Measurements from ENCODE around the gene AMZ2.

The AMZ2 gene

GRCh38 chr17:68238164-68238870 lies 9.5 kb upstream of the AMZ2 start:
- ChIA-PET CTCF (interaction anchor here (0.8 to 1.0 kb wide), 2 partner anchors 10 to 14 kb away, joined by 3 read pairs; no protein-coding TSS in a partner anchor), POLR2A (interaction anchor here (0.6 to 1.1 kb wide), 2 partner anchors 8 to 9 kb away, joined by 3 to 4 read pairs; partner anchors contain the start of gene AMZ2)
- H3K4me3 ChIP-seq (ENCODE audit: control insufficient read depth in 1 of 7, extremely low read depth in 1 of 7, insufficient read depth in 4 of 7, low read depth in 2 of 7, low read length in 6 of 7) = peak overlapping the region in 6 of 7 experiments; percentile 4 to 77 (median 52)
- H3K27ac ChIP-seq (ENCODE audit: insufficient read depth in 1 of 2, low read depth in 1 of 2, low read length in 2 of 2, poor library complexity in 1 of 2, severe bottlenecking in 2 of 2) = peak overlapping the region in 1 of 2 experiments; percentile 82
- no CpG with 5 or more reads among the region's 3 CpGs for WGBS (ENCODE audit: insufficient coverage)
- peak in 2 of 3 donors; percentile 24 to 41 for DNase-seq
- H3K4me1 ChIP-seq (ENCODE audit: control extremely low read depth in 1 of 4, control insufficient read depth in 4 of 4, insufficient read depth in 4 of 4, low read length in 3 of 4) = peaks cover 4 to 39% (median 25%) of the 10 kb centered on the region in 4 experiments
- H3K9me3 ChIP-seq (ENCODE audit: control extremely low read depth in 1 of 5, control insufficient read depth in 4 of 5, insufficient read depth in 2 of 5, low read depth in 1 of 5, low read length in 4 of 5) = no peaks in the 10 kb centered on the region
- H3K36me3 ChIP-seq (ENCODE audit: control insufficient read depth in 4 of 4, insufficient read depth in 4 of 4, low read length in 3 of 4) = no peaks in the 10 kb centered on the region
- H3K27me3 ChIP-seq (replicated peaks in 2 of 5; ENCODE audit: control insufficient read depth in 4 of 5, insufficient read depth in 5 of 5, low read length in 4 of 5) = no peaks in the 10 kb centered on the region

- Histone ChIP-seq H3K4me1 (ENCODE audit: control extremely low read depth in 1 of 4, control insufficient read depth in 4 of 4, insufficient read depth in 4 of 4, low read length in 3 of 4) (peaks cover 4 to 39% (median 25%) of the 10 kb centered on the region in 4 experiments), H3K27me3 (replicated peaks in 2 of 5; ENCODE audit: control insufficient read depth in 4 of 5, insufficient read depth in 5 of 5, low read length in 4 of 5) (no peaks in the 10 kb centered on the region), H3K36me3 (ENCODE audit: control insufficient read depth in 4 of 4, insufficient read depth in 4 of 4, low read length in 3 of 4) (no peaks in the 10 kb centered on the region), H3K9me3 (ENCODE audit: control extremely low read depth in 1 of 5, control insufficient read depth in 4 of 5, insufficient read depth in 2 of 5, low read depth in 1 of 5, low read length in 4 of 5) (no peaks in the 10 kb centered on the region), H3K27ac (ENCODE audit: insufficient read depth in 1 of 2, low read depth in 1 of 2, low read length in 2 of 2, poor library complexity in 1 of 2, severe bottlenecking in 2 of 2) (no peak overlapping the region), H3K4me3 (ENCODE audit: control insufficient read depth in 1 of 7, extremely low read depth in 1 of 7, insufficient read depth in 4 of 7, low read depth in 2 of 7, low read length in 6 of 7) (no peak overlapping the region)
- ChIA-PET CTCF (interaction anchor here (1.0 kb wide), 1 partner anchor 11 kb away, joined by 3 read pairs; no protein-coding TSS in a partner anchor), POLR2A (no interaction called here)
- DNase-seq = no peak
- 79% methylated on average over 1 of the region's 3 CpGs for WGBS (ENCODE audit: insufficient coverage)
Observed at GRCh38 chr17:68238871-68239253, 9.0 kb upstream of the AMZ2 start.

GRCh38 chr17:68239632-68240366 lies 8.0 kb upstream of the AMZ2 start:
- POLR2A ChIA-PET = no interaction called here

GRCh38 chr17:68246271-68247028 lies 1.4 kb upstream of the AMZ2 start:
- Histone ChIP-seq H3K27me3 (replicated peaks in 2 of 5; ENCODE audit: control insufficient read depth in 4 of 5, insufficient read depth in 5 of 5, low read length in 4 of 5) (no peaks in the 10 kb centered on the region), H3K4me1 (ENCODE audit: control extremely low read depth in 1 of 4, control insufficient read depth in 4 of 4, insufficient read depth in 4 of 4, low read length in 3 of 4) (peaks cover 0 to 32% (median 23%) of the 10 kb centered on the region in 4 experiments), H3K36me3 (ENCODE audit: control insufficient read depth in 4 of 4, insufficient read depth in 4 of 4, low read length in 3 of 4) (peaks cover 0 to 2% (median 0%) of the 10 kb centered on the region in 4 experiments), H3K27ac (ENCODE audit: insufficient read depth in 1 of 2, low read depth in 1 of 2, low read length in 2 of 2, poor library complexity in 1 of 2, severe bottlenecking in 2 of 2) (no peak overlapping the region), H3K9me3 (ENCODE audit: control extremely low read depth in 1 of 5, control insufficient read depth in 4 of 5, insufficient read depth in 2 of 5, low read depth in 1 of 5, low read length in 4 of 5) (no peaks in the 10 kb centered on the region), H3K4me3 (ENCODE audit: control insufficient read depth in 1 of 7, extremely low read depth in 1 of 7, insufficient read depth in 4 of 7, low read depth in 2 of 7, low read length in 6 of 7) (peak overlapping the region in 3 of 7 experiments; percentile 23 to 80 (median 62))
- POLR2A ChIA-PET = interaction anchor here (0.5 to 1.4 kb wide), 2 partner anchors 8 to 9 kb away, joined by 4 to 5 read pairs; no protein-coding TSS in a partner anchor
- no peak for DNase-seq
- 99% methylated on average over 20 of the region's 24 CpGs for WGBS (ENCODE audit: insufficient coverage)
- CTCF ChIA-PET = interaction anchor here (1.2 to 1.3 kb wide), 2 partner anchors 33 to 216 kb away, joined by 3 to 5 read pairs; no protein-coding TSS in a partner anchor

More at GRCh38 chr17:68239632-68240366, 8.0 kb upstream of the AMZ2 start:
- no peak for DNase-seq
- Histone ChIP-seq H3K9me3 (ENCODE audit: control extremely low read depth in 1 of 5, control insufficient read depth in 4 of 5, insufficient read depth in 2 of 5, low read depth in 1 of 5, low read length in 4 of 5) (no peaks in the 10 kb centered on the region), H3K4me3 (ENCODE audit: control insufficient read depth in 1 of 7, extremely low read depth in 1 of 7, insufficient read depth in 4 of 7, low read depth in 2 of 7, low read length in 6 of 7) (no peak overlapping the region), H3K36me3 (ENCODE audit: control insufficient read depth in 4 of 4, insufficient read depth in 4 of 4, low read length in 3 of 4) (no peaks in the 10 kb centered on the region), H3K27ac (ENCODE audit: insufficient read depth in 1 of 2, low read depth in 1 of 2, low read length in 2 of 2, poor library complexity in 1 of 2, severe bottlenecking in 2 of 2) (no peak overlapping the region), H3K27me3 (replicated peaks in 2 of 5; ENCODE audit: control insufficient read depth in 4 of 5, insufficient read depth in 5 of 5, low read length in 4 of 5) (no peaks in the 10 kb centered on the region), H3K4me1 (ENCODE audit: control extremely low read depth in 1 of 4, control insufficient read depth in 4 of 4, insufficient read depth in 4 of 4, low read length in 3 of 4) (peaks cover 4 to 33% (median 23%) of the 10 kb centered on the region in 4 experiments)
- CTCF ChIA-PET = interaction anchor here (1.0 kb wide), 1 partner anchor 24 kb away, joined by 4 read pairs; no protein-coding TSS in a partner anchor
- 80% methylated on average over 1 of the region's 4 CpGs for WGBS (ENCODE audit: insufficient coverage)

- WGBS (ENCODE audit: insufficient coverage) = 0% methylated on average over 17 of the region's 19 CpGs
- H3K27me3 ChIP-seq (replicated peaks in 2 of 5; ENCODE audit: control insufficient read depth in 4 of 5, insufficient read depth in 5 of 5, low read length in 4 of 5) = no peaks in the 10 kb centered on the region
- peak overlapping the region; percentile 78 to 90 for H3K27ac ChIP-seq (ENCODE audit: insufficient read depth in 1 of 2, low read depth in 1 of 2, low read length in 2 of 2, poor library complexity in 1 of 2, severe bottlenecking in 2 of 2)
- H3K4me1 ChIP-seq (ENCODE audit: control extremely low read depth in 1 of 4, control insufficient read depth in 4 of 4, insufficient read depth in 4 of 4, low read length in 3 of 4) = peaks cover 4 to 37% (median 29%) of the 10 kb centered on the region in 4 experiments
- H3K9me3 ChIP-seq (ENCODE audit: control extremely low read depth in 1 of 5, control insufficient read depth in 4 of 5, insufficient read depth in 2 of 5, low read depth in 1 of 5, low read length in 4 of 5) = no peaks in the 10 kb centered on the region
- CTCF ChIA-PET = interaction anchor here (0.8 to 1.9 kb wide), 8 partner anchors 10 to 218 kb away, joined by 3 to 6 read pairs (median 3); no protein-coding TSS in a partner anchor
- POLR2A ChIA-PET = interaction anchor here (0.6 to 1.6 kb wide), 9 partner anchors 8 to 254 kb away, joined by 3 to 8 read pairs (median 4); no protein-coding TSS in a partner anchor
- peaks cover 0 to 2% (median under 1%) of the 10 kb centered on the region in 4 experiments for H3K36me3 ChIP-seq (ENCODE audit: control insufficient read depth in 4 of 4, insufficient read depth in 4 of 4, low read length in 3 of 4)
- H3K4me3 ChIP-seq (ENCODE audit: control insufficient read depth in 1 of 7, extremely low read depth in 1 of 7, insufficient read depth in 4 of 7, low read depth in 2 of 7, low read length in 6 of 7) = peak overlapping the region; percentile 62 to 89 (median 80)
- peak in 2 of 3 donors; percentile 54 to 60 for DNase-seq
Observed at GRCh38 chr17:68248199-68248825, 469 bp downstream of the AMZ2 start.

- H3K27ac ChIP-seq (ENCODE audit: insufficient read depth in 1 of 2, low read depth in 1 of 2, low read length in 2 of 2, poor library complexity in 1 of 2, severe bottlenecking in 2 of 2) = peak overlapping the region in 1 of 2 experiments; percentile 43
- ChIA-PET CTCF (interaction anchor here (0.8 to 1.9 kb wide), 7 partner anchors 10 to 218 kb away, joined by 3 to 6 read pairs (median 3); no protein-coding TSS in a partner anchor), POLR2A (interaction anchor here (1.1 to 1.6 kb wide), 2 partner anchors 10 to 12 kb away, joined by 4 to 8 read pairs; no protein-coding TSS in a partner anchor)
- peak in 2 of 3 donors; percentile 64 to 73 for DNase-seq
- no peaks in the 10 kb centered on the region for H3K27me3 ChIP-seq (replicated peaks in 2 of 5; ENCODE audit: control insufficient read depth in 4 of 5, insufficient read depth in 5 of 5, low read length in 4 of 5)
- H3K4me1 ChIP-seq (ENCODE audit: control extremely low read depth in 1 of 4, control insufficient read depth in 4 of 4, insufficient read depth in 4 of 4, low read length in 3 of 4) = peaks cover 4 to 43% (median 32%) of the 10 kb centered on the region in 4 experiments
- peak overlapping the region in 3 of 7 experiments; percentile 80 to 89 (median 82) for H3K4me3 ChIP-seq (ENCODE audit: control insufficient read depth in 1 of 7, extremely low read depth in 1 of 7, insufficient read depth in 4 of 7, low read depth in 2 of 7, low read length in 6 of 7)
- 23% methylated on average over 3 of the region's 5 CpGs for WGBS (ENCODE audit: insufficient coverage)
- H3K36me3 ChIP-seq (ENCODE audit: control insufficient read depth in 4 of 4, insufficient read depth in 4 of 4, low read length in 3 of 4) = peaks cover 0 to 2% (median under 1%) of the 10 kb centered on the region in 4 experiments
- H3K9me3 ChIP-seq (ENCODE audit: control extremely low read depth in 1 of 5, control insufficient read depth in 4 of 5, insufficient read depth in 2 of 5, low read depth in 1 of 5, low read length in 4 of 5) = no peaks in the 10 kb centered on the region
Observed at GRCh38 chr17:68248891-68249290, 1.0 kb downstream of the AMZ2 start.

All from common myeloid progenitor, CD34-positive (primary cell).